ENCODE data around the gene CWF19L2.
"Not testable (repeated sequence)": the region's sequence is repeated elsewhere in the genome, so short reads cannot be mapped to it uniquely, and the experiment has no call there.

The CWF19L2 gene

GRCh38 chr11:107457558-107458271 lies at the start of gene CWF19L2:
Gene CWF19L2 (minus strand): TSS chr11:107457825. CDS start chr11:107457816, 9 bp downstream.
- DNase-seq (ENCODE audit: extremely low read depth in 1 of 2, low read depth in 1 of 2), result peak; percentile 65 to 84

- DNase-seq (ENCODE audit: extremely low read depth in 1 of 2, low read depth in 1 of 2), result no peak
Measured at GRCh38 chr11:107505647-107506225, 48.1 kb upstream of the CWF19L2 start.

DNA sequence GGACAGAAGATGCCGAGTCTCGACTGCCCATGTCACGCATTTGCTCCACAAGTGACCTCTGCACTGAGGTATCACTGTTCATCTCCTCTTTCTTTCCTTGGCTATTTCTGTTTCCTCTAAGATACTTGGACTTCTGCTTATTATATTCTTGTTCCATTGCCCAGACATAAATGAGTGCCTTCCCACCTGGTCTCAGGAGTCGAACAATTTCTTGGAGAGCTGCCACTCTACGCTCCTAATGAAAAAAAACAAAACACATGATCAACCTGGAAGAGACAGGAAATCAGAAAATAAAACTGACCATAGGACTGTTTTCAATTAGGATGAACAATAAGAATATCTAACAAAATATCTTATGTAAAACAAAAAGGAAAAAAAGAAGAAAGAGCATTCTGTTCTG lies 47.4 kb upstream of the CWF19L2 start:
- DNase-seq (ENCODE audit: extremely low read depth in 1 of 2, low read depth in 1 of 2), result no peak

DNA sequence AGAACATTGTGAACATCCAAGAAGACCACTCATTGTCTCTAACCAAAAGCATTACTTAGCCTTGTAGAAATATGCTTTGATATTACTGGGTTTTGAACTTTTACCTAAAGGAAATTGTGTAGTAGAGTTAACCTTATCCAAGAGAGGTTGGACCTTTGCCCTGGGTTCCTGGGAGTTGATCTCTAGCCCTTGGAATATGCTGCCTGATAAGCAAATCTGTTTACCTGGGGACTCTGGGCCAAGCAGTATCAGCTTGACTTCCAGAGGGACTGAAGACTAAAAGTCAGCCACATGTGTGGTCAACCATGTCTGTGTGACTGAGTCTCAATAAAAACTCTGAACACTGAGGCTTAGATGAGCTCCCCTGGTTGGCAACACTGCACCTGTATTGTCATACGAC lies 44.1 kb upstream of the CWF19L2 start:
- DNase-seq (ENCODE audit: extremely low read depth in 1 of 2, low read depth in 1 of 2), result no peak

- not testable (repeated sequence) for DNase-seq (ENCODE audit: extremely low read depth in 1 of 2, low read depth in 1 of 2)
Measured at GRCh38 chr11:107497371-107497770, 39.7 kb upstream of the CWF19L2 start.

DNA sequence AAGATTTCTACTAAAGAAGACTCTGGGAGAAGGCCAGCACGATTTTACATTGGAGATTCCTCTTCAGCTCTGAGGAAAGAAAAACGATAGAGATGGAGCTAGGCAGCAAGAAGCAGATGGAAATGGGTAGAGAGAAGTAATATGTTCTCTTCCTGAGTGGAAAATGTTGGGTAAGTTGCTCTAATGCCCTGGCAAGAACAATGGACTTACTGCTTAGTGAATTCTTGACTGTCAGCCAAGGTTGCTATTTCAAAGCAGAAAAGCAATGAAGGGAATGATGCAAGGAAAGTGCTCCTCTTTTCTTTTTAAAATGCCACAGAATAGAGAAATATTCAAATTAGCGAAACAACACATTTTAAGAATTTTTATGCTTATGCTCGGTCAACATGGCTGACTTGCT lies 38.4 kb upstream of the CWF19L2 start:
- DNase-seq (ENCODE audit: extremely low read depth in 1 of 2, low read depth in 1 of 2), result no peak

- no peak for DNase-seq (ENCODE audit: extremely low read depth in 1 of 2, low read depth in 1 of 2)
Measured at GRCh38 chr11:107494055-107494454, 36.4 kb upstream of the CWF19L2 start.

- no peak for DNase-seq (ENCODE audit: extremely low read depth in 1 of 2, low read depth in 1 of 2)
Measured at GRCh38 chr11:107493117-107493516, 35.5 kb upstream of the CWF19L2 start.

GRCh38 chr11:107490836-107491235 lies 33.2 kb upstream of the CWF19L2 start:
- DNase-seq (ENCODE audit: extremely low read depth in 1 of 2, low read depth in 1 of 2), result no peak

GRCh38 chr11:107482234-107482633 lies 24.6 kb upstream of the CWF19L2 start:
- no peak for DNase-seq (ENCODE audit: extremely low read depth in 1 of 2, low read depth in 1 of 2)

GRCh38 chr11:107478922-107479321 lies 21.3 kb upstream of the CWF19L2 start:
- DNase-seq (ENCODE audit: extremely low read depth in 1 of 2, low read depth in 1 of 2), result no peak

GRCh38 chr11:107477820-107478219 lies 20.2 kb upstream of the CWF19L2 start:
- DNase-seq (ENCODE audit: extremely low read depth in 1 of 2, low read depth in 1 of 2), result no peak

DNA sequence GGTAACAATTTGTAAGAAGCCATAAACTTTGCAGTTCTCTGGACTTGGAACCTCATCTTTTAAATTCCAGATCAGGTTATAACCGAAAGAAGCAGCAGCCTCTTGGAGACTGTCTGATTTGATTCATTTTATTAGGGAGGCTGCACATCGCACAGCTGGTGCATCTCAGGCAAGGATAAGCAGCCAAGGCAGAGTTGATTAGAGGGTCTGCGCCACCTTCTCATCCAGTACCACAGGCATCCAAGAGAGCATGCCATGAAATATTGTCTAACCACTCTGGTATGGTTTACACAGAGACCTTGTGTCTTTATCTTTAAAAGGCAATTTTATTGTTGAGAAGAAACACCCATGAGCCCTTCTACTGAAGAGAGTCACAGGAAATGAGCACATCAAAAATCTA lies 16.2 kb upstream of the CWF19L2 start:
- DNase-seq (ENCODE audit: extremely low read depth in 1 of 2, low read depth in 1 of 2), result no peak

- DNase-seq (ENCODE audit: extremely low read depth in 1 of 2, low read depth in 1 of 2), result no peak
Measured at GRCh38 chr11:107472966-107473365, 15.3 kb upstream of the CWF19L2 start.

GRCh38 chr11:107468596-107468995 lies 11.0 kb upstream of the CWF19L2 start:
- no peak for DNase-seq (ENCODE audit: extremely low read depth in 1 of 2, low read depth in 1 of 2)

DNA sequence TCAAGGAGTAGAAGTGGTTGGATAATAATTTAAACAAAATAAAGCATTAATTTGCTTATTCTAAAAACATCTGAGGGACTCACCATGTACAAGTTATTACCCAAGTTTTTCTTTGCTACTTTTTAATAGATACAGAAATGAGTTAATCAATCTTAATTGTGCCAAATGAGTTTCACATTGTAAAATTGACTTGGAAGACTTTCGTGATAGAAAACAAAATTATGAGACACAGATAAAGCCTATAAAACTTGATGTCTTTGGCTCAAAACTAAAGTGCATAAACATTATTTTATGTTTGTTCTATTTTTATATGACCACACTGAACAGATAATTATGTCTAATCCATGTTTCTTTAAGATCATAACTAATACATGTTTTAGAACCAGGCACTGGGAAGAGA lies 10.1 kb upstream of the CWF19L2 start:
- DNase-seq (ENCODE audit: extremely low read depth in 1 of 2, low read depth in 1 of 2), result no peak

DNA sequence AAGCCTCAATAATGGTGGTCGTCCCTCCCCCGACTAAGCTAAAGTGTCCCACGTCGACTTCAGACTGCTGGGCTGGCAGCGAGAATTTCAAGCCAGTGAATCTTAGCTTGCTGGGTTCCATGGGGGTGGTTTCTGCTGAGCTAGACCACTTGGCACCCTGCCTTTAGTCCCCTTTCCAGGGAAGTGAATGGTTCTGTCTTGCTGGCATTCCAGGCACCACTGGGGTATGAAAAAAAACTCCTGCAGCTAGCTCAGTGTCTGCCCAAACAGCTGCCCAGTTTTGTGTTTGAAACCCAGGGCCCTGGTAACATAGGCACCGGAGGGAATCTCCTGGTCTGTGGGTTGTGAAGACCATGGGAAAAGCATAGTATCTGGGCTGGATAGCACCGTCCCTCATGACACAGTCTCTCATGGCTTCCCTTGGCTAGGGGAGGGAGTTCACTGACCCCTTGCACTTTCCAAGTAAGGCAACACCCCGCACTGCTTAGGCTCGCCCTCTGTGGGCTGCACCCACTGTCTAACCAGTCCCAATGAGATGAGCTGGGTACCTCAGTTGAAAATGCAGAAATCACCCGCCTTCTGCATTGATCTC lies 8.7 kb upstream of the CWF19L2 start:
- not testable (repeated sequence) for DNase-seq (ENCODE audit: extremely low read depth in 1 of 2, low read depth in 1 of 2)

- DNase-seq (ENCODE audit: extremely low read depth in 1 of 2, low read depth in 1 of 2), result no peak
Measured at GRCh38 chr11:107457205-107457557, 444 bp downstream of the CWF19L2 start.

GRCh38 chr11:107453594-107454286 lies 3.9 kb downstream of the CWF19L2 start:
- no peak for DNase-seq (ENCODE audit: extremely low read depth in 1 of 2, low read depth in 1 of 2)

GRCh38 chr11:107446822-107447431 lies 10.7 kb downstream of the CWF19L2 start:
- no peak for DNase-seq (ENCODE audit: extremely low read depth in 1 of 2, low read depth in 1 of 2)

DNA sequence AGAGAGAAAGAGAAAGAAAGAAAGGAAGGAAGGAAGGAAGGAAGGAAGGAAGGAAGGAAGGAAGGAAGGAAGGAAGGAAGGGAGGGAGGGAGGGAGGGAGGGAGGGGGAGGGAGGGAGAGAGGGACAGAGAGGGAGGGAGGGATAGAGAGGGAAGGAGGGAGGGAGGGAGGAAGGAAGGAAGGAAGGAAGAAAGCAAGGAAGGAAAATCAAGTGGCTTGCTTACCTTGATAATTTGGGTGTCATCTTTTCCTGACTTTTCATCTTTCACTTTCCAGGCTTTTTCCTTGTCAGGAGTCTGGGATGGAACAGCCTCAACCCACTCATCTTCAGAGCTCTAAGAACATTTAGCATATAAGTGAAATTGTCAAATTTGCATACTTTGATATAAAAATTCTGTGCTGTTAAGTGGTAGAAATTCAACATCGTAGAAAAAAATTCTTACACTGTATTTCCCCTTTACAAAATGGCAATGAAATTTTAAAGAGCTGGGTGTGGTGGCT lies 14.9 kb downstream of the CWF19L2 start:
- no peak for DNase-seq (ENCODE audit: extremely low read depth in 1 of 2, low read depth in 1 of 2)

All from stimulated activated CD8-positive, alpha-beta memory T cell treated with anti-CD3 and anti-CD28 coated beads, Interleukin-7, amount 100 ng/mL, for 48 hours (primary cell).